ENCODE data around the gene RAPGEF1.
"Not testable (repeated sequence)": the region's sequence is repeated elsewhere in the genome, so short reads cannot be mapped to it uniquely, and the experiment has no call there.

- TF ChIP-seq, protein P1, sequence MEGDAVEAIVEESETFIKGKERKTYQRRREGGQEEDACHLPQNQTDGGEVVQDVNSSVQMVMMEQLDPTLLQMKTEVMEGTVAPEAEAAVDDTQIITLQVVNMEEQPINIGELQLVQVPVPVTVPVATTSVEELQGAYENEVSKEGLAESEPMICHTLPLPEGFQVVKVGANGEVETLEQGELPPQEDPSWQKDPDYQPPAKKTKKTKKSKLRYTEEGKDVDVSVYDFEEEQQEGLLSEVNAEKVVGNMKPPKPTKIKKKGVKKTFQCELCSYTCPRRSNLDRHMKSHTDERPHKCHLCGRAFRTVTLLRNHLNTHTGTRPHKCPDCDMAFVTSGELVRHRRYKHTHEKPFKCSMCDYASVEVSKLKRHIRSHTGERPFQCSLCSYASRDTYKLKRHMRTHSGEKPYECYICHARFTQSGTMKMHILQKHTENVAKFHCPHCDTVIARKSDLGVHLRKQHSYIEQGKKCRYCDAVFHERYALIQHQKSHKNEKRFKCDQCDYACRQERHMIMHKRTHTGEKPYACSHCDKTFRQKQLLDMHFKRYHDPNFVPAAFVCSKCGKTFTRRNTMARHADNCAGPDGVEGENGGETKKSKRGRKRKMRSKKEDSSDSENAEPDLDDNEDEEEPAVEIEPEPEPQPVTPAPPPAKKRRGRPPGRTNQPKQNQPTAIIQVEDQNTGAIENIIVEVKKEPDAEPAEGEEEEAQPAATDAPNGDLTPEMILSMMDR (IDR thresholded peaks at IDR 0.05; ENCODE audit: poor library complexity): not testable (repeated sequence)
- TF ChIP-seq EZH2 (IDR thresholded peaks at IDR 0.05; ENCODE audit: borderline replicate concordance): not testable (repeated sequence)
Measured at GRCh38 chr9:131662289-131662621, 77.6 kb downstream of the RAPGEF1 start.

Measured in hepatocyte (in vitro differentiated cells).